HT1080 (cell line): ENCODE results near the gene NAPA. TPM values are rescaled to one million over a fixed set of nuclear protein-coding genes. Genes with fewer than 3 reads are reported as not detected.

ENCODE experiments used
- DNase-seq: peaks from one replicate; pipeline ENCODE4 v3.0.0-alpha.2; 2015; ENCODE audit warnings: low read depth
- total RNA-seq: library from RNA; depleted of rRNA; stranded (reverse); fragments of >200 nt; shearing (Covaris generic); gene quantifications from 2 replicates; pipeline ENCODE4 v1.2.3, GENCODE V29; 2014

NAPA gene
- total RNA-seq, 1 experiment from 2014 or later = 74.4 TPM

GRCh38 chr19:47503130-47503825, 11.6 kb downstream of the NAPA start:
- no peak for DNase-seq

- no peak for DNase-seq
Observed at GRCh38 chr19:47499863-47500830, 14.7 kb downstream of the NAPA start.

- no peak for DNase-seq
Observed at GRCh38 chr19:47499371-47499770, 15.5 kb downstream of the NAPA start.

GRCh38 chr19:47498561-47498960, 16.3 kb downstream of the NAPA start:
- DNase-seq = no peak

GRCh38 chr19:47497821-47498520, 16.9 kb downstream of the NAPA start:
- DNase-seq = no peak

GRCh38 chr19:47497050-47497766, 17.7 kb downstream of the NAPA start:
- no peak for DNase-seq

GRCh38 chr19:47495478-47496372, 19.1 kb downstream of the NAPA start:
- DNase-seq = no peak

- DNase-seq = no peak
Observed at GRCh38 chr19:47494729-47495128, 20.1 kb downstream of the NAPA start.

GRCh38 chr19:47494211-47494547, 20.7 kb downstream of the NAPA start:
- no peak for DNase-seq

GRCh38 chr19:47493378-47494210, 21.3 kb downstream of the NAPA start:
- DNase-seq = no peak

- DNase-seq = no peak
Observed at GRCh38 chr19:47492571-47493377, 22.1 kb downstream of the NAPA start.

- DNase-seq = no peak
Observed at GRCh38 chr19:47492137-47492533, 22.7 kb downstream of the NAPA start.

GRCh38 chr19:47491358-47492136, 23.3 kb downstream of the NAPA start:
- no peak for DNase-seq

GRCh38 chr19:47490847-47491246, 24.0 kb downstream of the NAPA start:
- no peak for DNase-seq

GRCh38 chr19:47490031-47490430, 24.8 kb downstream of the NAPA start:
- DNase-seq = no peak

- DNase-seq = no peak
Observed at GRCh38 chr19:47489072-47489914, 25.6 kb downstream of the NAPA start.
